ENCODE results near the gene FILIP1L. TPM values are rescaled to one million over a fixed set of nuclear protein-coding genes. Genes with fewer than 3 reads are reported as not detected.

FILIP1L gene
- total and polyA plus RNA-seq, 2 of the 8 experiments (the other 6 are each of a cell fraction or from before 2014, with no cell fraction given): 0.06 to 0.09 TPM

DNA sequence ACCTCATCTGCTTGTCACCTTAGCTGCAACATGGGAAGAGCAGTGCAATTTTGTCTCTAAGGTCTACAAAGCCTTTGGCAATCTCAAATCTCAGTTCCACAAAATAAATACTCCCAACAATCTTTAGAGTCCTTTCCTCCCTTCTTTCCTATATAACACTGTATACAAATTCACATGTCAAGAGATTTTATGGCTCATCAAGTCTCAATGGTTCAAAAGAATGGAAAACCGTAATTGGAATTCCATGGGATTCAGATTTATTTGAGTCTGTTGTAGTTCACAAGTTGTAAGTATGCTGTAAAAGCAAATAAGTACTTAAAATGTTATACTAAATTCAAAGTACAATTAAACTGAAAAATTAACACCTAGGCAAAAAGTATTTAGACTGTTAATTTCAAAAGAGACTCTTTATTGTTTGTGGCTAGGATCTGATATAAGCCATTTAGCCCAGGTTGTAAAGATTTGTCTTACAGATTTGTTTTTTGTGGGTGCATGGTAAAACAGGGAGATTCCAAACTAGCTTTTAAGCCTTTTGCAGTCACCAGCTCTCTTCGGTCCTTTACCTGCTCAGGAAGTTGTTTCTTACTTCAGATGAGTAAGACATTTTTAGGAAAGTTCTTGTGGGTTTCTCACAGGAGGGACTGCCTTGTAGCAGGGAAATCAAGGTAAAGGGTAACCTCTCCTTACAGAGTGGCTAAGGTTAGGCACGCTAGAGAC is 246.5 kb downstream of the FILIP1L start:
- H3K79me2 ChIP-seq (ENCODE audit: control insufficient read depth in 1 of 2, insufficient read depth in 2 of 2, low read length in 2 of 2): no peaks in the 10 kb centered on the region
- TF ChIP-seq, protein P1, sequence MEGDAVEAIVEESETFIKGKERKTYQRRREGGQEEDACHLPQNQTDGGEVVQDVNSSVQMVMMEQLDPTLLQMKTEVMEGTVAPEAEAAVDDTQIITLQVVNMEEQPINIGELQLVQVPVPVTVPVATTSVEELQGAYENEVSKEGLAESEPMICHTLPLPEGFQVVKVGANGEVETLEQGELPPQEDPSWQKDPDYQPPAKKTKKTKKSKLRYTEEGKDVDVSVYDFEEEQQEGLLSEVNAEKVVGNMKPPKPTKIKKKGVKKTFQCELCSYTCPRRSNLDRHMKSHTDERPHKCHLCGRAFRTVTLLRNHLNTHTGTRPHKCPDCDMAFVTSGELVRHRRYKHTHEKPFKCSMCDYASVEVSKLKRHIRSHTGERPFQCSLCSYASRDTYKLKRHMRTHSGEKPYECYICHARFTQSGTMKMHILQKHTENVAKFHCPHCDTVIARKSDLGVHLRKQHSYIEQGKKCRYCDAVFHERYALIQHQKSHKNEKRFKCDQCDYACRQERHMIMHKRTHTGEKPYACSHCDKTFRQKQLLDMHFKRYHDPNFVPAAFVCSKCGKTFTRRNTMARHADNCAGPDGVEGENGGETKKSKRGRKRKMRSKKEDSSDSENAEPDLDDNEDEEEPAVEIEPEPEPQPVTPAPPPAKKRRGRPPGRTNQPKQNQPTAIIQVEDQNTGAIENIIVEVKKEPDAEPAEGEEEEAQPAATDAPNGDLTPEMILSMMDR (IDR thresholded peaks at IDR 0.05; ENCODE audit: control extremely low read depth in 1 of 3, insufficient read depth in 1 of 3, low read depth in 1 of 3, low read length in 3 of 3): no peak
- TF ChIP-seq HDAC2 (IDR thresholded peaks at IDR 0.05; ENCODE audit: borderline replicate concordance in 1 of 2, low read depth in 2 of 2, low read length in 2 of 2) (no peak), POLR2A (IDR thresholded peaks at IDR 0.05; ENCODE audit: control extremely low read depth in 1 of 2, low read depth in 2 of 2, low read length in 2 of 2) (no peak), SUZ12 (IDR thresholded peaks at IDR 0.05; ENCODE audit: low read length) (no peak), KDM4A (IDR thresholded peaks at IDR 0.05; ENCODE audit: low read depth, low read length, severe bottlenecking) (no peak), EP300 (IDR thresholded peaks at IDR 0.05; ENCODE audit: borderline replicate concordance in 1 of 2, low read depth in 2 of 2, low read length in 2 of 2) (no peak), EZH2 (IDR thresholded peaks at IDR 0.05; ENCODE audit: low read depth, low read length, severe bottlenecking) (no peak), SRF (IDR thresholded peaks at IDR 0.05; ENCODE audit: low read depth, low read length) (no peak), RAD21 (IDR thresholded peaks at IDR 0.05 in 1 of 2, conservative IDR thresholded peaks at IDR 0.05 in 1 of 2; ENCODE audit: low read depth in 2 of 2, low read length in 2 of 2) (no peak)

More for the DNA sequence above, 246.5 kb downstream of the FILIP1L start:
- Histone ChIP-seq H3K27me3 (replicated peaks in 1 of 4; ENCODE audit: control insufficient read depth in 3 of 4, extremely low read depth in 1 of 4, insufficient read depth in 3 of 4, low read length in 3 of 4) (peaks cover 2 to 19% (median 12%) of the 10 kb centered on the region in 4 experiments; a peak in 6 of 7 replicates), H4K91ac (replicated peaks; ENCODE audit: insufficient read length, low read length) (no peak overlapping the region), H2AK5ac (ENCODE audit: low read depth, low read length) (no peak overlapping the region), H2AFZ (ENCODE audit: low read length) (no peak overlapping the region), H3K4me2 (ENCODE audit: insufficient read depth in 1 of 2, low read depth in 2 of 2, low read length in 2 of 2) (no peak overlapping the region), H3K79me1 (ENCODE audit: low read depth, low read length) (no peaks in the 10 kb centered on the region), H3K4me3 (ENCODE audit: extremely low read depth in 1 of 4, insufficient read depth in 2 of 4, low read depth in 3 of 4, low read length in 4 of 4) (no peak overlapping the region), H2BK120ac (replicated peaks; ENCODE audit: low read depth, low read length) (no peak overlapping the region), H2BK12ac (ENCODE audit: low read depth, low read length) (no peak overlapping the region), H3K56ac (replicated peaks; ENCODE audit: insufficient read length, low read depth, low read length) (no peak overlapping the region), H2BK5ac (ENCODE audit: low read depth, low read length) (no peak overlapping the region), H4K8ac (ENCODE audit: extremely low read depth, insufficient read depth, low read length) (no peak overlapping the region), H3K27ac (ENCODE audit: low read depth, low read length) (no peak overlapping the region), H3K9me3 (ENCODE audit: insufficient read depth in 2 of 2, low read depth in 1 of 2, low read length in 1 of 2) (no peaks in the 10 kb centered on the region), H4K20me1 (replicated peaks in 1 of 2; ENCODE audit: control insufficient read depth in 1 of 2, insufficient read depth in 2 of 2, low read length in 2 of 2) (peaks cover 9 to 10% of the 10 kb centered on the region in 2 experiments), H3K23me2 (ENCODE audit: low read depth, low read length) (no peaks in the 10 kb centered on the region), H4K5ac (ENCODE audit: insufficient read length, low read depth, low read length) (no peak overlapping the region), H3K18ac (ENCODE audit: extremely low read depth, low read length) (no peak overlapping the region), H3K9ac (replicated peaks in 1 of 4; ENCODE audit: extremely low read depth in 1 of 4, low read depth in 3 of 4, low read length in 3 of 4) (no peak overlapping the region), H3K36me3 (ENCODE audit: control insufficient read depth in 2 of 4, insufficient read depth in 4 of 4, low read length in 3 of 4) (no peaks in the 10 kb centered on the region; a peak in 1 of 8 replicates), H3K23ac (ENCODE audit: insufficient read length) (no peak overlapping the region), H3K4ac (replicated peaks; ENCODE audit: insufficient read length, low read depth, low read length) (no peak overlapping the region), H2BK20ac (ENCODE audit: low read length) (no peak overlapping the region), H3K14ac (ENCODE audit: insufficient read length) (no peak overlapping the region), H2BK15ac (ENCODE audit: low read length) (no peak overlapping the region), H3K4me1 (replicated peaks in 1 of 4; ENCODE audit: control insufficient read depth in 3 of 4, insufficient read depth in 4 of 4, low read length in 3 of 4) (peaks cover 0 to 2% (median 0%) of the 10 kb centered on the region in 4 experiments; a peak in 2 of 7 replicates)
- CTCF ChIA-PET (ENCODE audit: partially characterized antibody): interaction anchor here (0.6 to 1.6 kb wide), 5 partner anchors 12 to 386 kb away, joined by 3 to 7 read pairs (median 4); no protein-coding TSS in a partner anchor
- FAIRE-seq (no peak), DNase-seq (ENCODE audit: low read depth in 1 of 2, low spot score in 2 of 2) (no peak)
- POLR2A ChIA-PET (ENCODE audit: partially characterized antibody): no interaction called here
- WGBS, 2 experiments (ENCODE audit: extremely low coverage in 1 of 2, insufficient coverage in 1 of 2, insufficient read length in 1 of 2, insufficient replicate concordance in 2 of 2, low coverage in 1 of 2, low lambda C conversion rate in 2 of 2, missing lambda C conversion rate in 1 of 2): 69% methylated on average over 3 of the region's 3 CpGs; no CpG with 5 or more reads in 1 of the 2 experiments

All from H1 (cell line).